ENCODE data around the gene IMPG2.

DNA sequence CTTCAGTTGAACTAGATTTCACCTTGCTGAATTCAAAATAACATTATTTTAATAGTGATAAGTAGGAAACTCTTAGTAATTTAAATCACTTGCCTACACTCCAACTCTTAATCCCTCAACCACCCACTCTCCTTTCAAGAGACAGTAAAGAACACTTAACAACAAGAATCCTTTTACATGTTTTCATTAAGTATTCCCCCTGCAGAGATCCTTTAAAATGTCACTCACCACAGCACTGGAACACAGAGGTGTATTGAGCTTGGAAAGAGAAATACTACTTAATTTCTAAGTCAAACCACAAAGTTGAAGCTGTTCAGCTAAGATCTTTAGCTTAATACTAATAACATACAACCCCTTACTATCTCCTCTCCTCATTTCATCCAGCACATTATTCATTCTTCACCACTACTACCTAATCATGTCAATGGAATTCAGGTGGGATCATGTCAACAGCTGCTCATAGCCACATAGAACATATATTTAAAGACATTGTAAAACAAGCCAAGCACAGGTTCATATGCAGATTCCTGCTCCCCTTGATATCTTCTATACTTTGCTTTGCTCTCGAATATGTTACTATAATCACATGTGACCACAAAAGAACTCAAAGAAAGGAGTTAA is 40.5 kb downstream of the IMPG2 start:
- TF ChIP-seq, protein P1, sequence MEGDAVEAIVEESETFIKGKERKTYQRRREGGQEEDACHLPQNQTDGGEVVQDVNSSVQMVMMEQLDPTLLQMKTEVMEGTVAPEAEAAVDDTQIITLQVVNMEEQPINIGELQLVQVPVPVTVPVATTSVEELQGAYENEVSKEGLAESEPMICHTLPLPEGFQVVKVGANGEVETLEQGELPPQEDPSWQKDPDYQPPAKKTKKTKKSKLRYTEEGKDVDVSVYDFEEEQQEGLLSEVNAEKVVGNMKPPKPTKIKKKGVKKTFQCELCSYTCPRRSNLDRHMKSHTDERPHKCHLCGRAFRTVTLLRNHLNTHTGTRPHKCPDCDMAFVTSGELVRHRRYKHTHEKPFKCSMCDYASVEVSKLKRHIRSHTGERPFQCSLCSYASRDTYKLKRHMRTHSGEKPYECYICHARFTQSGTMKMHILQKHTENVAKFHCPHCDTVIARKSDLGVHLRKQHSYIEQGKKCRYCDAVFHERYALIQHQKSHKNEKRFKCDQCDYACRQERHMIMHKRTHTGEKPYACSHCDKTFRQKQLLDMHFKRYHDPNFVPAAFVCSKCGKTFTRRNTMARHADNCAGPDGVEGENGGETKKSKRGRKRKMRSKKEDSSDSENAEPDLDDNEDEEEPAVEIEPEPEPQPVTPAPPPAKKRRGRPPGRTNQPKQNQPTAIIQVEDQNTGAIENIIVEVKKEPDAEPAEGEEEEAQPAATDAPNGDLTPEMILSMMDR (IDR thresholded peaks at IDR 0.05; ENCODE audit: low read depth, low read length, missing input control) = no peak
- TF ChIP-seq EGR1 (IDR thresholded peaks at IDR 0.05; ENCODE audit: low read depth in 2 of 2) (no peak), TAF1 (conservative IDR thresholded peaks at IDR 0.05) (no peak), SP1 (IDR thresholded peaks at IDR 0.05) (no peak), RAD21 (IDR thresholded peaks at IDR 0.05) (no peak), YY1 (IDR thresholded peaks at IDR 0.05) (no peak), GABPA (IDR thresholded peaks at IDR 0.05 in 1 of 2, conservative IDR thresholded peaks at IDR 0.05 in 1 of 2) (no peak), JUND (IDR thresholded peaks at IDR 0.05) (no peak), HNF4G (IDR thresholded peaks at IDR 0.05) (no peak), FOXA2 (IDR thresholded peaks at IDR 0.05) (no peak)
- TF ChIP-seq, protein P2, sequence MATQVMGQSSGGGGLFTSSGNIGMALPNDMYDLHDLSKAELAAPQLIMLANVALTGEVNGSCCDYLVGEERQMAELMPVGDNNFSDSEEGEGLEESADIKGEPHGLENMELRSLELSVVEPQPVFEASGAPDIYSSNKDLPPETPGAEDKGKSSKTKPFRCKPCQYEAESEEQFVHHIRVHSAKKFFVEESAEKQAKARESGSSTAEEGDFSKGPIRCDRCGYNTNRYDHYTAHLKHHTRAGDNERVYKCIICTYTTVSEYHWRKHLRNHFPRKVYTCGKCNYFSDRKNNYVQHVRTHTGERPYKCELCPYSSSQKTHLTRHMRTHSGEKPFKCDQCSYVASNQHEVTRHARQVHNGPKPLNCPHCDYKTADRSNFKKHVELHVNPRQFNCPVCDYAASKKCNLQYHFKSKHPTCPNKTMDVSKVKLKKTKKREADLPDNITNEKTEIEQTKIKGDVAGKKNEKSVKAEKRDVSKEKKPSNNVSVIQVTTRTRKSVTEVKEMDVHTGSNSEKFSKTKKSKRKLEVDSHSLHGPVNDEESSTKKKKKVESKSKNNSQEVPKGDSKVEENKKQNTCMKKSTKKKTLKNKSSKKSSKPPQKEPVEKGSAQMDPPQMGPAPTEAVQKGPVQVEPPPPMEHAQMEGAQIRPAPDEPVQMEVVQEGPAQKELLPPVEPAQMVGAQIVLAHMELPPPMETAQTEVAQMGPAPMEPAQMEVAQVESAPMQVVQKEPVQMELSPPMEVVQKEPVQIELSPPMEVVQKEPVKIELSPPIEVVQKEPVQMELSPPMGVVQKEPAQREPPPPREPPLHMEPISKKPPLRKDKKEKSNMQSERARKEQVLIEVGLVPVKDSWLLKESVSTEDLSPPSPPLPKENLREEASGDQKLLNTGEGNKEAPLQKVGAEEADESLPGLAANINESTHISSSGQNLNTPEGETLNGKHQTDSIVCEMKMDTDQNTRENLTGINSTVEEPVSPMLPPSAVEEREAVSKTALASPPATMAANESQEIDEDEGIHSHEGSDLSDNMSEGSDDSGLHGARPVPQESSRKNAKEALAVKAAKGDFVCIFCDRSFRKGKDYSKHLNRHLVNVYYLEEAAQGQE (IDR thresholded peaks at IDR 0.05) = no peak
- TF ChIP-seq, protein P3, sequence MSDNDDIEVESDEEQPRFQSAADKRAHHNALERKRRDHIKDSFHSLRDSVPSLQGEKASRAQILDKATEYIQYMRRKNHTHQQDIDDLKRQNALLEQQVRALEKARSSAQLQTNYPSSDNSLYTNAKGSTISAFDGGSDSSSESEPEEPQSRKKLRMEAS (IDR thresholded peaks at IDR 0.05) = no peak

Data from liver (tissue), 3 donors.